GM19438 (cell line): ENCODE data around the gene ERP44.

ENCODE experiments used
- ATAC-seq: cut with Tn5 transposase; IDR thresholded peaks from one replicate; pipeline ENCODE4 v1.9.1; 2021; ENCODE audit warnings: low read depth; ENCODE audit not compliant: unreplicated experiment

Gene ERP44

GRCh38 chr9:99955606-99956005 is 143.2 kb downstream of the ERP44 start:
- no peak for ATAC-seq

GRCh38 chr9:99954819-99955218 is 144.0 kb downstream of the ERP44 start:
- ATAC-seq: no peak

- ATAC-seq: no peak
These were observed 144.8 kb downstream of the ERP44 start for GRCh38 chr9:99953861-99954507.

GRCh38 chr9:99948896-99949295 is 149.9 kb downstream of the ERP44 start:
- no peak for ATAC-seq

GRCh38 chr9:99948482-99948881 is 150.3 kb downstream of the ERP44 start:
- ATAC-seq: no peak

- no peak for ATAC-seq
These were observed 151.4 kb downstream of the ERP44 start for GRCh38 chr9:99947395-99947794.

GRCh38 chr9:99936947-99937587 is 161.7 kb downstream of the ERP44 start:
- ATAC-seq: no peak

- no peak for ATAC-seq
These were observed 167.5 kb downstream of the ERP44 start for GRCh38 chr9:99931155-99931840.

GRCh38 chr9:99929652-99930051 is 169.1 kb downstream of the ERP44 start:
- no peak for ATAC-seq
